HUES6 (cell line): ENCODE measurements around the gene PLIN3.
"Not testable (repeated sequence)": the region's sequence is repeated elsewhere in the genome, so short reads cannot be mapped to it uniquely, and the experiment has no call there.

ENCODE experiments used
- H3K27ac ChIP-seq: 2 replicates; pipeline ENCODE4 v1.7.0; 2013; ENCODE audit warnings: low read depth, mild to moderate bottlenecking, low read length, inconsistent platforms
- H3K27me3 ChIP-seq: 2 replicates; pipeline ENCODE4 v1.6.1; 2013; ENCODE audit warnings: low read length; ENCODE audit not compliant: control insufficient read depth, insufficient read depth
- H3K36me3 ChIP-seq: 2 replicates; pipeline ENCODE4 v1.6.1; 2013; ENCODE audit warnings: low read length; ENCODE audit not compliant: control insufficient read depth, insufficient read depth
- H3K4me1 ChIP-seq: 2 replicates; pipeline ENCODE4 v1.6.1; 2013; ENCODE audit warnings: low read length; ENCODE audit not compliant: control insufficient read depth, insufficient read depth
- H3K4me3 ChIP-seq: 2 replicates; pipeline ENCODE4 v1.5.1; 2013; ENCODE audit warnings: low read depth, low read length
- H3K9ac ChIP-seq: one replicate; pipeline ENCODE4 v1.6.1; 2013; ENCODE audit warnings: mild to moderate bottlenecking, low read length
- H3K9me3 ChIP-seq: 2 replicates; pipeline ENCODE4 v1.6.1; 2013; ENCODE audit warnings: low read depth, low read length; ENCODE audit not compliant: control insufficient read depth, insufficient read depth

Gene PLIN3

GRCh38 chr19:4803736-4804695, 63.5 kb downstream of the PLIN3 start:
- H3K9ac ChIP-seq = no peak overlapping the region
- no peak overlapping the region for H3K4me3 ChIP-seq
- H3K4me1 ChIP-seq = no peaks in the 10 kb centered on the region
- H3K27ac ChIP-seq = no peak overlapping the region
- no peaks in the 10 kb centered on the region for H3K36me3 ChIP-seq
- H3K9me3 ChIP-seq = no peaks in the 10 kb centered on the region
- no peaks in the 10 kb centered on the region for H3K27me3 ChIP-seq

- no peaks in the 10 kb centered on the region for H3K27me3 ChIP-seq
- H3K9me3 ChIP-seq = no peaks in the 10 kb centered on the region
- no peaks in the 10 kb centered on the region for H3K4me1 ChIP-seq
- no peak overlapping the region for H3K4me3 ChIP-seq
- no peak overlapping the region for H3K9ac ChIP-seq
- no peak overlapping the region for H3K27ac ChIP-seq
- H3K36me3 ChIP-seq = no peaks in the 10 kb centered on the region
Measured at GRCh38 chr19:4802711-4803110, 64.8 kb downstream of the PLIN3 start.

GRCh38 chr19:4801085-4801619, 66.3 kb downstream of the PLIN3 start:
- no peaks in the 10 kb centered on the region for H3K4me1 ChIP-seq
- H3K4me3 ChIP-seq = no peak overlapping the region
- no peak overlapping the region for H3K27ac ChIP-seq
- H3K27me3 ChIP-seq = no peaks in the 10 kb centered on the region
- peaks cover 10% of the 10 kb centered on the region for H3K36me3 ChIP-seq
- H3K9me3 ChIP-seq = no peaks in the 10 kb centered on the region
- no peak overlapping the region for H3K9ac ChIP-seq

DNA sequence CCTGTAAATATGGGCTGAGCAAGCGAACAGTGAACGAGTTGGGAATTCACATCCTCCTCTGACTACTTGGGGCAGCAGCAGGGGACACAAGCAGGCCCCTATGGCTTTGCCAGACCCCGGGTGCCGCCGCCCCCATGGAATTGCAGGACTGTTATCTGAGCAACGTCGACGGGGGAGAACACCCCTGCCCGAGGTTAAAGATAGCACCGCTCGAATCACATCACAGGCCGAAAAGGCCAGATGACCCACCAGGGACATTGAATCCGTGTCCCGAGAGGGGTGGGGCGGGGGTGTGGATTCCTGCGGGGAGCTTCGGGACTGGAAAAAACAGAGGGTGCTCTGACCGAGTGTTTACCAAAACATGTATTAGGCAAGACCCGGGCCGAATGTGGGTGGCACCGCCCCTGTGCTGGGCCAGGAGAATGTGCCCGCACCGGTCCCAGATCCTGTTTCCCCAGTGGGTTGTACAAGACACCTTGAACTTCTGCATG, 66.8 kb downstream of the PLIN3 start:
- Histone ChIP-seq H3K27ac (no peak overlapping the region), H3K36me3 (peaks cover 10% of the 10 kb centered on the region), H3K9ac (no peak overlapping the region)

DNA sequence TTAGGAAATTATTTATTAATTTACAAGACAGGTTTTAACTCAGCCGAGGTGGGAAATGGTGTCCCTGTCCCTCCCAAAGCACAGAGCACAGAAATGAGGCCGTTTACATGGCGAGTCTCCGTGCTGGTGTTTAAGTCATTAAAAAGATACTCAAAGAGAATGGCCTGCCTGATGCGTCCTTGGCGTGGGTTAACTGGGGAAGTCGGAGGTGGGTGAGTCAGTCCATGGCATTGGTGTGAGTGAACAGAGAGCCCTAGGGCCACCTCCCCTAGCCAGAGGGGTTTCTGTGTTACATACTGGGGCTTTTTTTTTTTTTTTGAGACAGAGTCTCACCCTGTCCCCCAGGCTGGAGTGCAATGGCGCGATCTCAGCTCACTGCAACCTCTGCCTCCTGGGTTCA, 72.1 kb downstream of the PLIN3 start:
- no peaks in the 10 kb centered on the region for H3K27me3 ChIP-seq
- no peaks in the 10 kb centered on the region for H3K9me3 ChIP-seq
- H3K27ac ChIP-seq = no peak overlapping the region
- H3K4me3 ChIP-seq = no peak overlapping the region
- H3K36me3 ChIP-seq = peaks cover 37% of the 10 kb centered on the region
- no peak overlapping the region for H3K9ac ChIP-seq
- H3K4me1 ChIP-seq = peaks cover 8% of the 10 kb centered on the region; the same call in 1 of the 2 replicates

More for the DNA sequence above, 66.8 kb downstream of the PLIN3 start:
- Histone ChIP-seq H3K4me3 (no peak overlapping the region), H3K4me1 (no peaks in the 10 kb centered on the region), H3K27me3 (no peaks in the 10 kb centered on the region), H3K9me3 (no peaks in the 10 kb centered on the region)

GRCh38 chr19:4794971-4795370, 72.5 kb downstream of the PLIN3 start:
- Histone ChIP-seq H3K9ac (no peak overlapping the region), H3K4me3 (no peak overlapping the region)

GRCh38 chr19:4793278-4793677, 74.2 kb downstream of the PLIN3 start:
- H3K4me1 ChIP-seq, H3K4me3 ChIP-seq: not testable (repeated sequence)
- H3K9ac ChIP-seq = peak overlapping the region; percentile 19

More at GRCh38 chr19:4794971-4795370, 72.5 kb downstream of the PLIN3 start:
- peaks cover 37% of the 10 kb centered on the region for H3K36me3 ChIP-seq
- no peaks in the 10 kb centered on the region for H3K27me3 ChIP-seq
- H3K9me3 ChIP-seq = no peaks in the 10 kb centered on the region
- peaks cover 8% of the 10 kb centered on the region; the same call in 1 of the 2 replicates for H3K4me1 ChIP-seq
- H3K27ac ChIP-seq = no peak overlapping the region

GRCh38 chr19:4792866-4793195, 74.6 kb downstream of the PLIN3 start:
- H3K9me3 ChIP-seq, H3K27ac ChIP-seq, H3K4me1 ChIP-seq, H3K27me3 ChIP-seq: not testable (repeated sequence)
- peak overlapping the region; percentile 82 for H3K4me3 ChIP-seq
- H3K9ac ChIP-seq = peak overlapping the region; percentile 94
- peaks cover 37% of the 10 kb centered on the region for H3K36me3 ChIP-seq

More at GRCh38 chr19:4793278-4793677, 74.2 kb downstream of the PLIN3 start:
- not testable (repeated sequence) for H3K9me3 ChIP-seq, H3K27me3 ChIP-seq, H3K27ac ChIP-seq
- H3K36me3 ChIP-seq = peaks cover 37% of the 10 kb centered on the region

GRCh38 chr19:4792019-4792865, 75.2 kb downstream of the PLIN3 start:
- Histone ChIP-seq H3K9ac (peak overlapping the region; percentile 94), H3K27ac (peak overlapping the region; percentile 88), H3K36me3 (peaks cover 33% of the 10 kb centered on the region), H3K4me3 (peak overlapping the region; percentile 82)
- H3K4me1 ChIP-seq, H3K27me3 ChIP-seq, H3K9me3 ChIP-seq: not testable (repeated sequence)

DNA sequence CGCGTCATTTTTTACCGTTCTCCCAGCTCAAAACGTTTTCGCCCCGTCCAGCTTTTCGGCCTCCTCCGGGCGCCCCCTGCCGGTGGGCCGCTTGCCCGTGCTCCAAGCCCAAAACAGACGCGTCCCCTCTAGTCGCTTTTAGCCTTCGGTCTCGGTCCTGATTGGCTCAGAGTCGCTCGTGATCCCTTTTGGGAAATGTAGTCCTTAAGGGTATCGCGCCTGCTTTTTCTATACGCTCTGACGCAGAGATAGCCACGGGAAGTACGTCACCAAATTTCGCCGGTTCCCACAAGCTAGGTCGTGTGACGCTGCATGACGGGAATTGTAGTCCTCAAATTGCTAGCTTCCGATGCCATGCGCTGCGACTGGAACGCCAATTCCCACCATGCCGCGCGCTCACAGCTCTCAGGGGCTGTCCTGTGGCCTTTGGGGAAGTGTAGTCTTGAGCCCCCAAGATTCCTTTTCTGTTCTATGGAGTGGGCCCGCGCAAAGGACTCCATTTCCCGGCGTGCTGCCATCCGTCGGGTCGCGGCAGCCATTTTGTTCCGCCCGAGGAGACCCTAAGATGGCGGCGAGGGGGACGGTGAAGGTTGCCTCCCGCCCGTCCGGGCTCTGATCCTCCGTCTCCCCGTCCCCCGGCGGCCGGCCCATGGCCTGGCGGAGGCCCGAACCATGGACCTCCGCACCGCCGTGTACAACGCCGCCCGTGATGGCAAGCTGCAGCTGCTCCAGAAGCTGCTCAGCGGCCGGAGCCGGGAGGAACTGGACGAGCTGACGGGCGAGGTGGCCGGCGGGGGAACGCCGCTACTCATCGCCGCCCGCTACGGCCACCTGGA, 76.1 kb downstream of the PLIN3 start, which contains the start of gene FEM1A:
FEM1A (plus strand) TSS at position 552 of the 836 bp plus-strand sequence; CDS start at position 673, 121 bp downstream.
- Histone ChIP-seq H3K9me3 (no peaks in the 10 kb centered on the region), H3K9ac (peak within 1 kb of the TSS; percentile 94), H3K4me1 (peaks cover 8% of the 10 kb centered on the region; the same call in 1 of the 2 replicates)

More for the DNA sequence above, 76.1 kb downstream of the PLIN3 start, which contains the start of gene FEM1A:
- Histone ChIP-seq H3K36me3 (peaks cover 28% of the 10 kb centered on the region), H3K4me3 (peak within 1 kb of the TSS; percentile 82), H3K27ac (peak within 1 kb of the TSS; percentile 88), H3K27me3 (no peaks in the 10 kb centered on the region; the same call in 1 of the 2 replicates)
